Lower leg skin (tissue), 4 donors: ENCODE data around the gene RPP40. TPM values are rescaled to one million over a fixed set of nuclear protein-coding genes. Genes with fewer than 3 reads are reported as not detected.

Source experiments
- DNase-seq, 2 donors: peaks; one replicate each; pipeline ENCODE4 v3.0.0-alpha.2; 2019; ENCODE audit warnings: low spot score in 2 of 2
- H3K4me3 ChIP-seq: fragments of 200-600 bp; sonication (generic); 2 replicates; pipeline ENCODE4 v1.5.1; 2017; ENCODE audit warnings: mild to moderate bottlenecking, low read depth; ENCODE audit not compliant: poor library complexity, severe bottlenecking
- POLR2A ChIP-seq, 2 donors: fragments of 450-650 bp; IDR thresholded peaks; one replicate each; pipeline ENCODE4 v1.6.1; 2016 to 2017; ENCODE audit warnings: antibody characterized with exemption in 2 of 2, mild to moderate bottlenecking in 1 of 2, moderate library complexity in 1 of 2
- WGBS, 2 donors: methylation state at CpG; one replicate each; pipeline ENCODE4 v1.1.5; 2018; 5-methylcytosine and 5-hydroxymethylcytosine counted together
- intact Hi-C: fragments of 100-400 bp; cut with DNase I; formaldehyde crosslinking; loops from one replicate; pipeline ENCODE4 v1.15.0; 2023; ENCODE audit warnings: low total_unique reads
- total RNA-seq, 4 donors: library from RNA; depleted of rRNA; stranded (reverse); fragments of >200 nt; gene quantifications; one replicate each; pipeline ENCODE4 v1.1.0, GENCODE V29; 2016
- TF ChIP-seq, protein P1 (sequence below), 3 donors: fragments of 450-650 bp; IDR thresholded peaks; one replicate each; pipeline ENCODE4 v1.5.1; 2016; ENCODE audit warnings: antibody characterized with exemption in 3 of 3, mild to moderate bottlenecking in 3 of 3, moderate library complexity in 2 of 3

Gene RPP40
- total RNA-seq, 4 donors from 2014 or later = 3.4 to 12.3 (median 6.8) TPM

DNA sequence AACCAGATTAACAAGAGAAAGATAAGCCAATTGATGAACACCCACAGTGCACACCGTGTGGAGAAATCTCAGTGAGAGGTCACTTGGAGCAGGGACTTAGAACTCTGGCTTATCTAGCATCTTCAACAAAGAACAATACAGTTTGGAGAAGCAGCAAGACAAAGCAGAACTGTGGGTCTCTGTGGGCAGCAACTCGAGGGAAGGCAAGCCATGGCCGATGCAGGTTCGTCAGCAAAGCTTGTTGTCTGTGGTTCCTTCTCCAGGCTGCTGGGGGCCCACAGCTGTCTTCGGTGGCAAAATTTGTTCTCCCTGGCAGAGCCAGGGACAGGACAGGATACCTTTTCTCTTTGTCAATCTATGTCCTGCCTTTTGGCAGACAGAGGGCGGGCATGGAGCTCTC lies 22.1 kb downstream of the RPP40 start:
- H3K4me3 ChIP-seq = no peak overlapping the region
- DNase-seq = no peak
- WGBS, 2 donors = 62 to 75% methylated on average over 6 of the region's 6 CpGs
- intact Hi-C loops = no loop called here
- TF ChIP-seq POLR2A (IDR thresholded peaks at IDR 0.05) = no peak
- TF ChIP-seq, protein P1, sequence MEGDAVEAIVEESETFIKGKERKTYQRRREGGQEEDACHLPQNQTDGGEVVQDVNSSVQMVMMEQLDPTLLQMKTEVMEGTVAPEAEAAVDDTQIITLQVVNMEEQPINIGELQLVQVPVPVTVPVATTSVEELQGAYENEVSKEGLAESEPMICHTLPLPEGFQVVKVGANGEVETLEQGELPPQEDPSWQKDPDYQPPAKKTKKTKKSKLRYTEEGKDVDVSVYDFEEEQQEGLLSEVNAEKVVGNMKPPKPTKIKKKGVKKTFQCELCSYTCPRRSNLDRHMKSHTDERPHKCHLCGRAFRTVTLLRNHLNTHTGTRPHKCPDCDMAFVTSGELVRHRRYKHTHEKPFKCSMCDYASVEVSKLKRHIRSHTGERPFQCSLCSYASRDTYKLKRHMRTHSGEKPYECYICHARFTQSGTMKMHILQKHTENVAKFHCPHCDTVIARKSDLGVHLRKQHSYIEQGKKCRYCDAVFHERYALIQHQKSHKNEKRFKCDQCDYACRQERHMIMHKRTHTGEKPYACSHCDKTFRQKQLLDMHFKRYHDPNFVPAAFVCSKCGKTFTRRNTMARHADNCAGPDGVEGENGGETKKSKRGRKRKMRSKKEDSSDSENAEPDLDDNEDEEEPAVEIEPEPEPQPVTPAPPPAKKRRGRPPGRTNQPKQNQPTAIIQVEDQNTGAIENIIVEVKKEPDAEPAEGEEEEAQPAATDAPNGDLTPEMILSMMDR (IDR thresholded peaks at IDR 0.05) = no peak

DNA sequence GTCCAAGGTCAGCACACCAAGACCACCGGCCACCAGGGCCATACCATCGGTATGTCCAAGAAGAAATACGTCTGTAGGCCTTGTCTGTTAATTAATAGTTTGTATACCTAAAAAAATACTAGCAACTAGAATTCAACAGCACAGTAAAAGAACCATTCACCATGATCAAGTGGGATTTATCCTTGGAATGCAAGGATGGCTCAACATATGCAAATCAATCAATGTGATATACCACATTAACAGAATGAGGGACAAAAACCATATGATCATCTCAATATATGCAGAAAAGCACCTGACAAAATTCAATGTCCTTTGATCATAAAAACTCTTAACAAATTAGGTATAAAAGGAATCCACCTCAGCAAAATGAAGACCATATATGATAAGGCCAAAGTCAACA lies 24.4 kb downstream of the RPP40 start:
- DNase-seq = peak in 1 of 2 donors; percentile 40
- intact Hi-C loops = no loop called here

DNA sequence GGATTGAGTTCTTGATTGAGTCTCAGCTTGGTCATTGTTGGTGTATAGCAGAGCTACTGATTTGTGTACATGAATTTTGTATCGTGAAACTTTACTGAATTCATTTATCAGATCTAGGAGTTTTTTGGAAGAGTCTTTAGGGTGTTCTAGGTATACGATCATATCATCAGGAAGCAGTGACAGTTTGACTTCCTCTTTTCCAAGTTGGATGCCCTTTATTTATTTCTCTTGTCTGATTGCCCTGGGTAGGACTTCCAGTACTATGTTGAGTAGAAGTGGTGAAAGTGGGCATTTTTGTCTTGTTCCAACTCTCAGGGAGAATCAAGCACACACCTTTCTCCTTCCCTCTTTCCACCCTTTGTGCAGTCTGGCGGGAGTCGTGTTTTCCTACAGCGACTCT lies 26.4 kb downstream of the RPP40 start:
- TF ChIP-seq, protein P1 (IDR thresholded peaks at IDR 0.05) = no peak
- no peak for TF ChIP-seq POLR2A (IDR thresholded peaks at IDR 0.05)
- no peak overlapping the region for H3K4me3 ChIP-seq
- no peak for DNase-seq
- intact Hi-C loops = no loop called here
- WGBS, 2 donors = 72 to 82% methylated on average over 5 of the region's 5 CpGs

More for the DNA sequence above, 24.4 kb downstream of the RPP40 start:
- no peak for TF ChIP-seq POLR2A (IDR thresholded peaks at IDR 0.05)
- TF ChIP-seq, protein P1 (IDR thresholded peaks at IDR 0.05) = no peak
- WGBS, 2 donors = 63% methylated on average over 3 of the region's 3 CpGs
- H3K4me3 ChIP-seq = no peak overlapping the region

DNA sequence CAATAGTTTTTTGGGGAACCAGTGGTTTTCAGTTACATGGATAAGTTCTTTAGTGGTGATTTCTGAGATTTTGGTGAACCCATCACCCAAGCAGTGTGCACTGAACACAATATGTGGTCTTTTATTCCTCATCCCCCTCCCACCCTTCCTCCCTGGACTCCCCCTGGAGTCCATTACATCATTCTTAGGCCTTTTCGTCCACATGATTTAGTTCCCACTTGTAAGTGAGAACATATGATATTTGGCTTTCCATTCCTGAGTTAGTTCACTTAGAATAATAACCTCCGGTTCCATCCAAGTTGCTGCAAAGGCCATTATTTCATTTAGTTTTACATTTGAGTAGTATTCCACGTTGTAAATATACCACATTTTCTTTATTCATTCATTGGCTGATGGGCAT lies 28.3 kb downstream of the RPP40 start:
- DNase-seq = no peak
- TF ChIP-seq, protein P1 (IDR thresholded peaks at IDR 0.05) = no peak
- no peak for TF ChIP-seq POLR2A (IDR thresholded peaks at IDR 0.05)
- WGBS, 2 donors = 66 to 67% methylated on average over 3 of the region's 3 CpGs
- intact Hi-C loops = no loop called here
- H3K4me3 ChIP-seq = no peak overlapping the region

DNA sequence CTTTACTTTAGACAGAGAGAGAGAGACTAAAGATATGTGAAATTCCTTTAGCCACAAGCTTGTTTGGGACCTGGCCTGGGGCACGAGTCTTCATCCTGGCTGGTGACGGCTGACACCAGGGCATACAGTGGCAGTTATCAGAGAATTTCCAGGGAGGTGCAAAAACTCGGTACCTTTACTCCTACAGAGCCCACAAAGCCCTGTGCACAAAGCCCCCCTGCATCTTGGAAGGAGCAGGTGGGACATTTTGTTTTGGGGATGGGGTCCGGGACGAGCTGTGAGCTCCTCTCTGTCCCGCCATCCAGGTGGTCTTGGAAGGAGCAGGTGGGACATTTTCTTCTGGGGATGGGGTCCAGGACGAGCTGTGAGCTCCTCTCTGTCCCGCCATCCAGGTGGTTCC lies 28.9 kb downstream of the RPP40 start:
- TF ChIP-seq POLR2A (IDR thresholded peaks at IDR 0.05) = no peak
- TF ChIP-seq, protein P1 (IDR thresholded peaks at IDR 0.05) = no peak
- intact Hi-C loops = no loop called here
- 82 to 84% methylated on average over 8 of the region's 8 CpGs for WGBS, 2 donors
- no peak overlapping the region for H3K4me3 ChIP-seq
- peak in 1 of 2 donors; percentile 67 for DNase-seq
